SHP77 (cell line): ENCODE measurements around the gene TRIO.

Source experiments
- DNase-seq, 2 experiments: peaks; one replicate each; lab custom pipeline; 2025; lab: John Stamatoyannopoulos, UW

TRIO gene

DNA sequence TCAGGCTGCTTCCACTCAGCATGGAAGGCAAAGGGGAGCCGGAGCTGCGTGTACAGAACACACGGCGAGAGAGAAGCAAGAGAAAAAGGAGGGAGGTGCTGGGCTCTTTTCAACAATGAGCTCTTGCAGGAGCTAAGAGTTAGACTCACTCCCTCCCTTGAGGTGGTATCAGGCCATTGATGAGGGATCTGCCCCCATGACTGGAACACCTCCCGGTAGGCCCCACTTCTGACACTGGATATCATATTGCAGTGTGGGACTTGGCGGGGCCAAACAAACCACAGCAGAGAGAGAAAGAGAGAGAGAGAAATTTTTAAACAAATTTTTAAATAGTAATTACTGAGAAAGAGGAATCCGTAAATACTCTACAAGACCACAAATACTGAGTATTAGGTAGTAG lies 182.2 kb downstream of the TRIO start:
- DNase-seq, result no peak

DNA sequence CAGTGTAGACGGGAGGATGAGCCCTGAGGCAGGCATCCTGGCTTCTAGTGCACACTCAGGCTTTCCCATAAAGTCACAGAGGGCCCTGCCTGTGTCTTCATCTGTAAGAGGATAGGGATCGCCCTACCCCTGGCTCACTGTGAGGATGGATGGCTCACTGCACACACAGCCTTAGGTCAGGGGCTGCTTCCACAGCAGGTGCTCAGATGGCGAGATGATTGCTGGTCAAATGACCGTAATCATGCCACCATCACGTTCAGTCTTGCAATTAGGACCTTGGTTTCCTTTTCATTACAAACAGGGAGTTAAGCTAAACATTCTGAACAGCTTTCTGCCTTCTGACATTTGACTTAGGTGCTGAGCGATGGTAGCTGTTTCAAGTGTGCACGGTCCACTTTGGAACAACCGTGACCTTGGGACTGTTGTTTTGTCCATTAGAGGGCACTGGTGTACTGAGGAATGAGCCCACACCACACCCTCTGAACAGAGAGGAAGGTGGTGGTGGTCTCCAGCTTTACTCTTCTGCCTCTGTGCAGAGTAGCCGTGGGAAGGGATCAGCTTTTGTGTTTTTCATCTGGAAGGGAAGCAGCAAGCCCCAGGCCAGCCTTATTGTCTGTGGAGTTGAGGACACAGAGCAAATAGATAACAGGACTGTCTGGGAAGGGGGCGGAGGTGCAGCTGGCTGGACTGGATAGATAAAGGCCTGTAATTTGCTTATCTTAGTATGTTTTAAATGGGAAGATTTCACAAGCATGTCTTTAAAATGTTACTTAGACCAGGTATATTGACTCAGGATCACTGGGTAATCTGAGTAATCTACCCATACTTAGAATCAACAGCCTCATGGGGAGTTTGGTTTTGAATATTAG lies 183.1 kb downstream of the TRIO start:
- peak; percentile 22 to 26 for DNase-seq

DNA sequence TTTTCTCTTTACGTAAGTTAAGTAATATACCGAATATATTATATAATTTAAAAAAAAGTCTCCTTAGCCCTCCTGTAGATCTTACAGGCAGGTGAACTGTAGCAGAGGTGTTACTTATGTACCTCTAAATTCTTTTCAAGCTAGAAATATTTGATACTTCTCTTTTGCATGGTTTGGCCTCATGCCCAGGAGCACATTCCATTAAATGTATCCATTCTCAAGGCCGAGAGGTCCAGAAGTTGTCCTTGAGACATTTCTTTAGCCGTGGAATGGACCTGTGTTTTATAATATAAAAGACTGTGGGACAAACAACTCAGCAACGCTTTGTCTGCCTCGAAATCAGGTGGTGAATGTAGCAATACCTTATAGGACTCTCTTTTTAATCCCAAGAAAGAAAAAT lies 184.5 kb downstream of the TRIO start:
- no peak for DNase-seq

DNA sequence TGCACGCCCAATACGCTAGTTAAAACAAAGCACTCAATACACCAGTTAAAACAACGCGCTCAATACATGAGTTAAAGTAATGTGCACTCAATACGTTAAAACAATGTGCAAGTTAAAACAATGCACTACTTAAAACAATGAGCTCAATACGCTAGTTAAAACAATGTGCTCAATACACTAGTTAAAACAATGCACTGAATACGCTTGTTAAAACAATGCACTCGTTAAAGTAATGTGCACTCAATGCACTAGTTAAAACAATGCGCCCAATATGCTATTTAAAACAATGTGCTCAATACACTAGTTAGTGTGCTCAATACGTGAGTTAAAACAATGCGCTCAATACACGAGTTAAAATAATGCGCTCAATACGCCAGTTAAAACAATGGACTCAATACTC lies 185.0 kb downstream of the TRIO start:
- DNase-seq, result no peak

DNA sequence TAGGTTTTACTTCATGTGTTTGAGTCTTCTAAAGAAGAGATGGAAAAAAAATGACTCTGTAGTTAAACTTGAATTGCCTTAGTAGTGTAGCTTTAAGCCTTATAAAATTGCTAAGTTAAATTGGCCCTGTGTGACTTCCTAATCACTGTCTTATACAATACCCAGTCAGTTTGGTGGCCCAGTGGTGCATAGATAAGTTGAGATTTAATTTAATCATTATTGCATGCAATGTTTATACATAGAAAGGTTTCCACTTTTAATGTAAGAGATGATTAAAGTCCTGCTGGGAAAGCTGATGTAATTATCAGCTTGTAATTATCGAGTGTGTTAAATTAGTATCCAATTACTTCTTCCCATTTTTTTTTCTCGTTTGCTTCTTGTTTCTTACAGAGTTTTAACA lies 187.1 kb downstream of the TRIO start:
- DNase-seq, result no peak

DNA sequence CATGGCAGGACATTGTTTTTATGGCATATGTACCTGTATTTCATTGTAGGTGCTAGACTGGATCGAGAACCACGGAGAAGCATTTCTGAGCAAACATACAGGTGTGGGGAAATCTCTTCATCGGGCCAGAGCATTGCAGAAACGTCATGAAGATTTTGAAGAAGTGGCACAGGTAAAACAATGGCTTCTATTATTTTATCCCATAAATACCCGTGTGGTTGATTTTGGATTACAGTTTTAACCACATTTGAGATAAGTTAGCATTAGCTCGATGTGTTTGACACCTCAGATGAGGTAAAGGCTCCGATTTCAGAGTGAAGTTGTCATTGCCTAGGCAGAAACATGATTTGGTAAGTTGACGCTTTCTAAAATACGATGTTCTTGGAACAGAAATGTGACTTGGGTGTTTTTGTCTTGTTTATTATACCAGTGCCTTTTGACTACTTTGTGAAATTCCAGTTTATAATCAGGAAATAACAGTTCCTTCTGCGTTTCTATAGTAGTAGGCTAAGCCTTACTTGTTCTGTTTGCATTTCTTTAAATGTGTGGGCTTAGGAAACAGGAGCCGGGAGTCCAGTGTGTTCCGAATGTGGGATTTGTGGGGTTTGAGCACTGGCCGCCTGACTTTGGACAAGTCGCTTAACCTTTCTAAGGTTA lies 187.7 kb downstream of the TRIO start:
- no peak for DNase-seq

DNA sequence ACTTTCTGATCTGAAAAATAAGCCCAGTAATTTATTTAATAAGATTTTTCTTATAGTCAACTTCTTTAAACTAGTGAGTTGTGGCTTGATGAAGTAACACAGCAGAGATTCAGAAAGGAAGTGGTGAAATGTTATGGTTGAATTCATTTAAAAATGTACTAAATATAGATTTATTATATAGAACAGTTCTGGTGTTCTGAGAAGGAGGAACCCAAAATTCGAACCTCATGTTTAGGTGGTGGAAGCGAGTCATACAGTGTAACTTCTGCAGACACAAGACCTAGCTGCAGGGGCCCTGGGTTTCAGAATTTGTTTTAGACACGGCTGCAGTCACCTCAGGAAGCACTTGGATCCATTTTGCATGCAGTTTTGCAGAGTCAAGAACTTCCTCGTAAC lies 188.2 kb downstream of the TRIO start:
- no peak for DNase-seq

DNA sequence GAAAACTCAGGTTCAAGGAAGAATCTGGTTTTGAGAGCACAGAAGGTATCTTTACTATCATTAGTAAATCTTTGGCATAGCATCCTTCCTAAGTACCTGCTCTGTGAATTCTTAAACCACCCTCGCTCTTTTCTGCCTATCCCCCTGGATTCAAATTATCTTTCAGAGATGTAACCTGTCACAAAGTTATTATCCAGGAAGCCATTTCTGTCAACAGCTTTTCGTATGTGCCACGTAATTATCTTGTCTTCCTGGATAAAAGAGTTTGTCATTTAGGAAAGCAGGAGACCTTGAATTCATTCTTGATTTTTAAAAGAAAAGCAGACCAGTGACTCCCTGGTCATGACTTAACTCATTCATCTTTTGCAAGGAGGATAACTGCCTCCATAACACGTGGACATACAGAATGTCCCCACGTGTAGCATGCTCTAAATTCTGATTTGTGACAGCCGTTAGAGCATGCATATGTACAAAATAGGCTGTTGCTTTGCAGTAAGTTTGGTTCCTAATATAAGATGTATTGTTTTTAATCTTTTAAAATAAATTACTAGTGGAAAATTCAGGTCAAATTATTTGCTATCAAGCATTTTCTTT lies 189.0 kb downstream of the TRIO start:
- no peak for DNase-seq

DNA sequence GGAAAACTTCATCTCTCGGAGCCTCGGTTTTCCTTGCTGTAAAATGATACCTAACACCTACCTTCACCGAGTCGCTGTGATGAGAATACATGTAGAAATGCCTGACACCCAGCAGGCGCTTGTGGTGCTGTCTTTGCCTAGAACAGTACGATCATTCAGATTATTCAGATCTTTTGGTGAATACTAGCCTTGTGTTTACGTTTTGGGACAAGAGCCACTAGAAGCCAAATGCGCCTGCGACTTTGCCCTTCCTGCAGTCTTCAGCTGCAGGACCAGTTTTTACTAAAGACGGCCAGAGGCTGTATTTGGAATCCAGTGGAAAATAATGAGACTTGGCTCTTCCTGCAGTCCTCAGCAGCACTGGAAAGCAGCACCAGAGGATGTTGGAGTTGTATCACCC lies 189.6 kb downstream of the TRIO start:
- DNase-seq, result no peak

DNA sequence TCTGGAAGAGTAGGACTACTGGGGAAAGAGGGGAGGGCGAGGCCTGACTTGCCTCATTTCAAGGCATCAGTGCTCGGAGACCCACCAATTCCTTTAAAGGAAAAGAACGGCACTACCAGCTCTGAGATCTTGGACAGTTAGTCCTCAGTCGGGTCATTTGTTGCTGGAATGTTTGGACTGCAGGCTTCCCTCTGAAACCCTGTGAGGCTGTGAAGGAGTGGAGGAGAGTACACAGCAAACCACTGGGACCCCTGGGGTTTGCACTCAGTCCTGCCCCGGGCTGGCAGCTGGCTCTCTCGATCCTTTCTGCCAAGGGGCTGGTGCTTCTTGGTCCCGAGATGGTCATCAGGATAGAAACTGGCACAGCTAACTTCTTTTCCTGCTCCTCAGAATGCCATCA lies 194.5 kb downstream of the TRIO start:
- DNase-seq, result no peak

DNA sequence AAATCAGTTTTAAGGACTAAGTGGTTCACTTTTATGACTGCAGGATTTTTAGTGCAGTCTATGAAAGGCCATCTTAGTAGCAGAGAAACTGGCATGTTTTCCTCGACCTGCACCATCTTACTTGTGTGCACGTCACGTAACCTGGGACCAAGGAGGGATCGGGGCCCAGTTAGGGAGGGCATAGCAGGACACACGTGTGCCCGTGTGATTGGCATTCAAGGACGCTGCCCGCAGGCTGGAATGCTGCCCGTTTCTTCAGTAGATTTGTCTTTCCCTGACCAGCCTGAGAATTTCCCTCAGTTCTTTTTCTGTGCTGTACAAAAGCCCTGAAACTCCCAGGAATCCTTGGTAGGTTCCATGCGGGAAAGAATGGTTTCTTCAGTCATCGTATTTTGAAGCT lies 196.3 kb downstream of the TRIO start:
- DNase-seq, result no peak

DNA sequence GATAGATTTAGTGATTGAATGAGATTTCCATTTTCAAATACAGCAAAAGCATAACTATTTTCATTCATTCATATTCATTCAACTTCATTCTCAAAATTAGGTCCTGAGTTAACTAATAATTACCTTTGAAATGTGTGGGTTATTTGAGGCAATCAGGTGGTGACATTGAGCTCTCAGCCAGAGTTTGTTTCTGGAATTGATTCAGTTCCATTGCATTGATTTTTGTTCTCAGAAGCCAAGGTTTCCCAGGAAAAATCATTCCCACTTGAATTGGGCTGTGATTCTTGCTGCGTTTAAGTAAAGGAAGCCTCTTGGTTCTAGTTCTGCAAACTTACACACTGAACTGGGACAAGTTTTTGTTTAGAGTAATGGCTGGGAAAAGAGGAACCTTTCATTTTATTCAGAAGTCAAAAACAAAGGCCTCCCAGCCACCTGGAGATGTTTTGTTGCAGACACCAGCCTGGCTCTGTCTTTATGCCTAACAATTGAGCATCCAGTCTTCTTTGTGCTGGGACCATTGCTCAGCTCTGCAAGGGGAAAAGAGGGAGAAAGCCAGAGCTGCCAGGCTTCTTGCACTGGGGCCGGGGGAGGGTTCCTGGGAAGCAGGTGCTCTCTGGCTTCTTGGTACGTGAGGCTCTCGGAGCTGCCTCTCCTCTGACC lies 198.6 kb downstream of the TRIO start:
- DNase-seq, result no peak

DNA sequence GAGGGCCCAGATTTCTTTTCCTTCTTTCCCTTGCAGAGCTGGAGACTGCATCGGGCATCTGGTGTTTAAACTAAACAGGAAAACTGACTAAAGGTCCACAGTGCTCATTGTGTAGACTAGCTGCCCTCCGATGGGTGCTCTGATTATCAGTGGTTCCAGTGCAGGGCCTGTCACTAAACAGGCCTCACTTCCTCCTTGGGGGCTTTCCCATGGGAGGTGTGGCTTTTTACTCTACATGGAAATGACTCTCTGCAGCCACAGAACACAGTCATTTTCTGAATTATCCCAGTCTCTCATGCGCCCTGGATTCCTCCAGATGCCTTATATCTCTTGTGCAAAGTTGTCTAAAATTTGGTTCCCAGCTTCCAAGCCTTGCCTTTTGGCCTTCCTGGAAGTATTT lies 199.2 kb downstream of the TRIO start:
- no peak for DNase-seq

DNA sequence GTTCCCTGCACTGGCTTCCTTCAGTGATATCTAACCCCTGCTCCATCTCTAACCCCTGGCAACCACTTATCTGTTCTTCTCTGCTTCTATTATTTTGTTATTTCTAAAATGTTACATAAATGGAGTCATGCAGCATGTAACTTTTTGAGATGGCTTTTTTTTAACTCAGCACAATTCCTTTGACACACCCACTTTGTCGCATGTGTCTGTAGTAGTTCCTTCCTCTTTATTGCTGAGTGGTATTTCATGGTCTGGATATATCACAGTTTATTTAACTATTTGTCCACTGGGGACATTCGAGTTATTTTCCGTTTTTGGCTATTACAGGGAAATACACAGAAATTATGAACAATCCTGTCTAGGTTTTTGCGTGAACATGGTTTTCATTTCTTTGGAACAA lies 200.2 kb downstream of the TRIO start:
- no peak for DNase-seq

DNA sequence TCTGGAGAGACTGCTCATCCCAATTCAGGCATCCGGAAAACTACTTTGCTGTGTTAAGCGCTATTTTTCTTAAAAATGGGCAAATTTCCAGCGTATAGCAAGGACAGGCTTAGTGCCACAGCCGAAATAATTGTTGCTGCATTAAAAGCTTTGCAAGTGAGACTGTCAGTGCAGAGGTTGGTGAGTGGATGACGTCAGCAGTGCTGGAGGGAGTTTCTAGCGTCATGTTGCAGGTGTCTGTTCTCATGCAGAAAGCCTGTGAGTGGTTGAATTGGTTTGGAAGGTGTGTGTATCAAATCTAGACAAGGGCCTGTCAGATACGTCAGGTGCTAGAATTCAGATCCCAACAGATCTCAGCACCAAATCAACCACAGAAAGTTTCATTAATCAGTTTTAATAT lies 204.4 kb downstream of the TRIO start:
- peak in 1 of 2 experiments; percentile 34 for DNase-seq

DNA sequence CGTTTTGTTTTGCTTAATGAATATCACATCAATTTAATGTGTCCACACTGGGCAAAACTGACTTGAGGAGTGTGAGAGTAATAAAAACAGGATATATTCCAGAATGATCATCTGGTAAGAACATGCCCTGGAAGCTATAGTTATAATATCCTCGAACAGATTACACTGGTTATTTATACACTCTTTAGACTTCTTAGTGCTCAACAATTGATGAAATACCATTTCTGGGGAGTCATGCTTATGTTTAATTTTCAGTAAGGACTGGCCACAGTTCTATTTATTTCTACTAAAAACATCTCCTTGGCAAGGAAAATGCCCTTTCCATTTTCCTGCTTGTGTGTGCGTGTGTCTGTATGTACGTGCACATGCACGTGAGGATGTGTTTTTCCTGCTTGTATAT lies 205.0 kb downstream of the TRIO start:
- no peak for DNase-seq

DNA sequence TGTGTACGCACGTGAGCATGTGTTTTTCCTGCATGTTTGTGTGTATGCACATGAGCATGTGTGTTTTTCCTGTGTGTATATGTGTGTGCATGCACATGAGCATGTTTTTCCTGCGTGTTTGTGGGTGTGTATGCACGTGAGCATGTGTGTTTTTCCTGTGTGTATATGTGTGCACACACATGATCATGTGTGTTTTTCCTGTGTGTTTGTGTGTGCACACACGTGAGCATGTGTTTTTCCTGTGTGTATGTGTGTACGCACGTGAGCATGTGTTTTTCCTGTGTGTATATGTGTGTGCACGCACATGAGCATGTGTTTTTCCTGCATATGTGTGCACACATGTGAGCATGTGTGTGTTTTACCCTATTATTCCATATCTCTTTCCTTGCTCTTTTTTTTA lies 205.9 kb downstream of the TRIO start:
- DNase-seq, result no peak

DNA sequence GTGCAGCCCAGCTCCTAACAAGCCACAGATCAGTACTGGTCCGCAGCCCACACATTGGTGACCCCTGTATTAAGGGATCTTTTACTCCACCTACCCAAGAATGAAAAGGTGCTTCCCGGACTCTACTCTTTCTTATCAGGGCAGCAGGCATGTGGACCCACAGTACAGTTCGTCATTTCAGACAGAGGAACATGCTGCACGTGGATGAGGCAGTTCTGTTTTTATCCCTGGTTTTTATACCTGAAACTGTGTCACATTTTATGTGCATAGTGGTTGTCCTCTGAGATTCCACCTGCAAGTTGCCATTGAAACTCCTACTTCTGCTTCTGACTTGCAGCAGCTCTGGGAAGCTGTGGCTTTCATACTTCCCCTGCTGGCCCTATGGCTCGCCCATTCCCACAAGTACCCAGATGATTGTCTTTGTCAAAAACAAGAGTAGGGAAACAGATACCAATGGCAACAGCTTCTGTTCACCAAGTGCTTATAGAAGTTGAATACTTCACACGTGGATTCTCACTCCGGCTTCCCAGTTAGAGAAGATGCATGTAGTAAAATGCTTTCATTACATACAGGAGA lies 208.0 kb downstream of the TRIO start:
- DNase-seq, result no peak

DNA sequence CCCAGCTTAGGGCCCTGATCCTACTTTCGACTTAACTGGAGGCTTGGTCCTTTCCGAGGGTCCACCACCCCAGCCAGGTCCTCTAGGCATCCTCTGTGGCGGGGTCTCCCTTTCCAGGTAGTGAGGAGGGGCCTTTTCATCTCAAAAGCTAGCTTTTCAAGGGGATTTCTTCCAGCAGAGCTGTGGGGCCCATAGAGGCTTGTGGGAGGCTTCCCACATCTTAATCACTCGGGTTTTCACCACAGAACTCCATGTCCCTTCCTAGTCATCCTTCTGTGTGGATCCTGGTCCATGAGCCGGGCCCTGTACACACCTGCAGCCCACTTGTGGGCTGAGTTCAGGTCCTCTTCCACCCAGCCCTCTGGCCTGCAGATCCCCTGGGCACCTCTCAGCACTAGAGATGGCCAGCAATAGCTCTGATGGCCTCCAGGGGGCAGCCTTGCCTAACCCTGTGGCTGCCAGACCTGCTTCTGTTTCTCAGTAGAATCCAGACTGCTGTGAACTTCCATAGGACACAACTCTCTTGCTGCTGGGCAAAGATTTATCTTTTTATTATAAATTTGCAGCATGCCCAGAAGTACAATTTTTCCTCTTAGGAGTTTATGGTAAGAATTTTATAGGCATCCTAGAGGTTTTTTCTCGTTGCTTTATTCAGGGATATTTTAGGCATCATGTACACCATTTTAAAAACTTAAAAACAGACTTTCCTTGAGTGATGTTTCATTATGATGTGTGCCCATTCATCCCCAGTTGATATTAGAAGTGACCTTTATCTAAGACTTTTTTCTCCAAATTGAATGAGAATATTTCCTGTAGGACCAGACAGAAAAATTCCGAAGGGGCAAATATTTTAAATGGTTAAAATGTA lies 208.9 kb downstream of the TRIO start:
- DNase-seq, result peak; percentile 78 to 81

DNA sequence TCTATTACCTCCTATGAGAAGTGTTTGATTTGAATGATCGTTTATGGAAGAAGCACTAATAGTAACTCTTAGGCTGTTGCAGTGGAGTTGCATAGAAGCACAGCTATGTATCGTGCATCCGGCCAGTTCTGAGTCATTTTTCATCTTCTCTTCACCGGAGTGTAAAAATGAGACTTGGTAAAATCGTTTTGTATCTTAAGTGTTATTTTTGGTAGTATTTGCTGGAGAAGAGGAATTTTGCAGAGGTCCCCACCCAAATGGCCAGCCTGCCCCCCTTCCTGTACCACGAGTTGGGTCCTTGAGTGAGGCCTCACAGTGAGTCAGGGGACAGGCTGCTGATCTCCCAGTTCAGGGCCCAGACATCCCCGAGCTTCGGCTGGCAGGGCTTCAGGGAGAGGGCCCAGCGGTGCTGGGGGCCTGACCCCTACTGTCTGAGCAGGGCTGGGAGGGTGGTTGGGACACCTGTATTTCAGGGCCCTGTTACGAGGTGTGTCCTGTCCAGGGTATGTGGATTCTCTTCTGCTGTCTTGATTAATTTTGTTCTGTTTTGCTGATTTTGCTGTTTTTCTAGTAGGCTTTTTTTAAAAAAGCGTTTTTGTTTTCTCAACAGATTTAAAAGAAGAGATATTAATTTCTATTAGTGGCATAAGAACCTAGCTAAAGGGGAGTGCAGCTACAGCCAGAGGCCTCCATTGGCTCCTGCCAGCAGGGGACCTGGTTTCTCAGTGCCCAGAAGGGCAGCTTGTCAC lies 210.8 kb downstream of the TRIO start:
- DNase-seq, result no peak

DNA sequence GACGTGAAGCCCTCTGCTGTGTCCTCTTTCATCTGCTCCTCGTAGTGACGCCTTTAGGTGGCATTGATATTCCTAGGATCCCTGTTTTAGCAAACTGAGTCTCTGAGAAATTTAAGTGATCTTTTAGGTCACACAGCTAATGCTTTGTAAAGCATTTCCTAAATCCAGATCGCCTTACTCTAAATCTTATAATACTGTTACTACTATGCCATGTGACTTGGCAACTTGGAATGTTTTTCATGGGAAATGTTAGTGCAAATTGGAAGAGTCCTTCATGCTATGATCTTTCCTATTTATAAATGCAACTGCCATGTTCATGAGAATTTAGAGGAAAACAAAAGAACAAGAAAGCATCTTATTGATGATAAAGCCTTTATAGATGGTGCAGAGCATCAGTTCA lies 212.2 kb downstream of the TRIO start:
- no peak for DNase-seq
